CD4-positive, alpha-beta memory T cell (primary cell): ENCODE results near the gene RAP1GAP. TPM values are rescaled to one million over a fixed set of nuclear protein-coding genes. Genes with fewer than 3 reads are reported as not detected.
A peak's percentile ranks its signal among the peaks of the same experiment; 100 is the strongest.

Source experiments
- CTCF ChIA-PET: fragments of 350-600 bp; sonication (Branson Sonifier 250); formaldehyde crosslinking; loops from one replicate; lab custom pipeline; 2021; ENCODE audit warnings: inconsistent platforms; ENCODE audit not compliant: partially characterized antibody; lab: Charles Lee
- POLR2A ChIA-PET: fragments of 350-600 bp; sonication (Branson Sonifier 250); formaldehyde crosslinking; loops from one replicate; lab custom pipeline; 2021; ENCODE audit not compliant: partially characterized antibody; lab: Charles Lee
- DNase-seq, 5 donors: peaks; one replicate each; pipeline versions ENCODE4 v3.0.0 to v3.0.0-alpha.2; 2020 to 2022; ENCODE audit warnings: mixed read lengths in 1 of 5
- H3K27ac ChIP-seq: one replicate; pipeline ENCODE4 v1.7.0; 2013; ENCODE audit warnings: low read depth, low read length
- H3K27me3 ChIP-seq: 2 replicates; pipeline ENCODE4 v1.7.0; 2013; ENCODE audit warnings: mild to moderate bottlenecking, low read length, moderate library complexity; ENCODE audit not compliant: insufficient read depth
- H3K36me3 ChIP-seq: 2 replicates; pipeline ENCODE4 v1.7.0; 2013; ENCODE audit warnings: mild to moderate bottlenecking, low read length, moderate library complexity; ENCODE audit not compliant: insufficient read depth
- H3K4me1 ChIP-seq: 2 replicates; pipeline ENCODE4 v1.7.0; 2013; ENCODE audit warnings: mild to moderate bottlenecking, low read length, moderate library complexity; ENCODE audit not compliant: insufficient read depth
- H3K4me3 ChIP-seq, 2 donors: one replicate each; pipeline ENCODE4 v1.7.0; 2013; ENCODE audit warnings: low read length in 2 of 2, mild to moderate bottlenecking in 1 of 2
- H3K9me3 ChIP-seq, 2 donors: one replicate each; pipeline ENCODE4 v1.7.0; 2013; ENCODE audit warnings: low read length in 2 of 2, control low read depth in 1 of 2; ENCODE audit not compliant: control insufficient read depth in 1 of 2
- H3K27ac Mint-ChIP-seq, 7 donors: one replicate each; pipeline ENCODE4 v1.8.0; 2020 to 2021; ENCODE audit warnings: mixed read lengths in 7 of 7, mild to moderate bottlenecking in 6 of 7, inconsistent platforms in 3 of 7, moderate library complexity in 3 of 7
- H3K27me3 Mint-ChIP-seq, 2 donors: one replicate each; pipeline ENCODE4 v1.8.0; 2020 to 2021; ENCODE audit warnings: mixed read lengths in 2 of 2
- H3K36me3 Mint-ChIP-seq, 2 donors: one replicate each; pipeline ENCODE4 v1.8.0; 2020 to 2021; ENCODE audit warnings: mixed read lengths in 2 of 2, inconsistent platforms in 1 of 2, mild to moderate bottlenecking in 1 of 2
- H3K4me1 Mint-ChIP-seq, 4 donors: one replicate each; pipeline ENCODE4 v1.8.0; 2020 to 2021; ENCODE audit warnings: mixed read lengths in 4 of 4, mild to moderate bottlenecking in 1 of 4
- H3K4me3 Mint-ChIP-seq, 8 donors: one replicate each; pipeline ENCODE4 v1.8.0; 2020 to 2021; ENCODE audit warnings: mixed read lengths in 8 of 8, mild to moderate bottlenecking in 7 of 8, moderate library complexity in 6 of 8, inconsistent platforms in 3 of 8
- H3K9me3 Mint-ChIP-seq, 8 donors: one replicate each; pipeline ENCODE4 v1.8.0; 2020 to 2021; ENCODE audit warnings: mixed read lengths in 8 of 8, mild to moderate bottlenecking in 5 of 8, inconsistent platforms in 3 of 8, moderate library complexity in 1 of 8
- intact Hi-C: fragments of 100-400 bp; cut with micrococcal nuclease; formaldehyde crosslinking; loops from one replicate; pipeline ENCODE4 v1.15.1; 2023
- polyA plus RNA-seq, 2 donors: library from polyadenylated mRNA; unstranded; fragments of 300-500 nt; fragmentation: Illumina TruSeq; gene quantifications; one replicate each; pipeline ENCODE4 v1.2.3, GENCODE V29; 2021
- total RNA-seq, 2 experiments: library from RNA; stranded (reverse); gene quantifications; one replicate each; pipeline ENCODE4 v1.2.3, GENCODE V29; 2021

The RAP1GAP gene
- total and polyA plus RNA-seq, 4 experiments from 2014 or later, result 0.23 to 0.72 TPM; not detected in 2

DNA sequence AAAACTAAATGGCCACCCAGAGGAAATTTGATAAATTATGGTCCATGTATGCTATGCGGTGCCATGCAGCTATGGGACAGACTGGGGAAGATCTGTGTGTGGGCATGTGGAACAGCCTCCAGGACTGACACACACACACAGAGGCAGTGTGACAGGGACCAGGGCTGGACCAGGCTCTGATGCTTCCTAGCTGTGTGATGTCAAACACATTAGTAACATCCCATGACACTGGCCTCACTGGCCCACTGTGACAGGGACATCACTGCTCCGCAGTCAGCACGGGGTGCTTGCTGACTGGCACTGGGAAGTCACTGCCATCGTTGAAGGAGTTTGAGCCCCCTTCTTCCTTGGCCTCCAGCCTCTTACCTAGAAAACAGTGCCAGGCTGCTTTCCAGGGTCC lies 13.9 kb downstream of the RAP1GAP start:
- peaks cover 10 to 28% (median 18%) of the 10 kb centered on the region in 4 donors for H3K4me1 Mint-ChIP-seq
- H3K27me3 Mint-ChIP-seq, result peaks cover 0 to 1% of the 10 kb centered on the region in 2 donors
- DNase-seq, result no peak
- CTCF ChIA-PET, result interaction anchor here (1.0 to 1.2 kb wide), 2 partner anchors 26 to 139 kb away, joined by 3 to 4 read pairs; no protein-coding TSS in a partner anchor
- no peak overlapping the region for H3K4me3 Mint-ChIP-seq
- Histone ChIP-seq H3K27me3 (no peaks in the 10 kb centered on the region), H3K4me1 (peaks cover 16% of the 10 kb centered on the region), H3K4me3 (no peak overlapping the region), H3K27ac (no peak overlapping the region), H3K36me3 (no peaks in the 10 kb centered on the region), H3K9me3 (no peaks in the 10 kb centered on the region)
- POLR2A ChIA-PET, result no interaction called here
- peak overlapping the region in 1 of 7 donors; percentile 11 for H3K27ac Mint-ChIP-seq
- H3K9me3 Mint-ChIP-seq, result no peaks in the 10 kb centered on the region
- intact Hi-C loops, result loop anchor here (5.0 kb wide), 1 partner anchor 127 kb away; the partner anchor contains the start of gene USP48
- no peaks in the 10 kb centered on the region for H3K36me3 Mint-ChIP-seq

DNA sequence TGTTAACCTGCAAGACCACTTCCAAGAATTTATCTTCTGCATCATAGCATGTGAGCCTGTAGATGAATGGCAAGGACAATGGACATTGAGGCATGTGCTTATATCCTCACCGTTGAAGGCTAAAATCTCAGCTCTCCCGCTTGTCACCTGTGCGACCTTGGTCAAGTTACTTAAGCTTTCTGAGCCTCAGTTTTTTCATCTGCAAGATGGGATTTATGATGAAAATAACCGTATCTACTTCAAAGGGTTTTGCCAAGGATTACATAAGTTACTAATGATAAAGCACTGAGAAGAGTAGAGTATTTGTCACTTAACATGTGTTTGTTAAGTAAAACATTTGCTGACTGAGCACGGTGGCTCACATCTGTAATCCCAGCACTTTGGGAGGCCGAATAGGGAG lies 14.9 kb downstream of the RAP1GAP start:
- H3K27me3 Mint-ChIP-seq, result no peaks in the 10 kb centered on the region
- Histone ChIP-seq H3K27me3 (no peaks in the 10 kb centered on the region), H3K4me1 (peaks cover 8% of the 10 kb centered on the region), H3K36me3 (no peaks in the 10 kb centered on the region), H3K9me3 (no peaks in the 10 kb centered on the region), H3K4me3 (no peak overlapping the region), H3K27ac (no peak overlapping the region)
- H3K36me3 Mint-ChIP-seq, result no peaks in the 10 kb centered on the region
- H3K4me3 Mint-ChIP-seq, result peak overlapping the region in 2 of 8 donors; percentile 24 to 30
- intact Hi-C loops, result no loop called here
- H3K4me1 Mint-ChIP-seq, result peaks cover 8 to 22% (median 14%) of the 10 kb centered on the region in 4 donors
- no peak for DNase-seq
- H3K9me3 Mint-ChIP-seq, result no peaks in the 10 kb centered on the region
- peak overlapping the region in 1 of 7 donors; percentile 60 for H3K27ac Mint-ChIP-seq
- ChIA-PET POLR2A (no interaction called here), CTCF (no interaction called here)

DNA sequence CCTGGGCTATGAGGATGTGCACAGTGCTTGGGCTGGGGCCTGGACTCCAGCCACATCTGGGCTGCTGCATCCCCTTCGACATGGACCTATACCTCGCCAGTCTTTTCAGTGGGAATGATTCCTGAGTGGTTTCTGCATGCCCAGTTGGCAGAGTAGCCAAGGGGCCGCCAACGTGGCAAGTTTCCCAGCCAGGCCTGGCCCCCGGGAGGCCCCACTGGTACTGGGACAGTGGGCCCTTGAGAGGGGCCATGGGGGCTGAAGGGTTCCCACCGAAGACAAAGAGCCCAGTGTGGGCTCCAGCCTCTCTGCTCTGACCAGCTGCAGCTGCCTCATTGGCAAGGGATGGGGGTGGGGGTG lies 15.4 kb downstream of the RAP1GAP start:
- intact Hi-C loops, result no loop called here
- H3K27me3 ChIP-seq, result no peaks in the 10 kb centered on the region

DNA sequence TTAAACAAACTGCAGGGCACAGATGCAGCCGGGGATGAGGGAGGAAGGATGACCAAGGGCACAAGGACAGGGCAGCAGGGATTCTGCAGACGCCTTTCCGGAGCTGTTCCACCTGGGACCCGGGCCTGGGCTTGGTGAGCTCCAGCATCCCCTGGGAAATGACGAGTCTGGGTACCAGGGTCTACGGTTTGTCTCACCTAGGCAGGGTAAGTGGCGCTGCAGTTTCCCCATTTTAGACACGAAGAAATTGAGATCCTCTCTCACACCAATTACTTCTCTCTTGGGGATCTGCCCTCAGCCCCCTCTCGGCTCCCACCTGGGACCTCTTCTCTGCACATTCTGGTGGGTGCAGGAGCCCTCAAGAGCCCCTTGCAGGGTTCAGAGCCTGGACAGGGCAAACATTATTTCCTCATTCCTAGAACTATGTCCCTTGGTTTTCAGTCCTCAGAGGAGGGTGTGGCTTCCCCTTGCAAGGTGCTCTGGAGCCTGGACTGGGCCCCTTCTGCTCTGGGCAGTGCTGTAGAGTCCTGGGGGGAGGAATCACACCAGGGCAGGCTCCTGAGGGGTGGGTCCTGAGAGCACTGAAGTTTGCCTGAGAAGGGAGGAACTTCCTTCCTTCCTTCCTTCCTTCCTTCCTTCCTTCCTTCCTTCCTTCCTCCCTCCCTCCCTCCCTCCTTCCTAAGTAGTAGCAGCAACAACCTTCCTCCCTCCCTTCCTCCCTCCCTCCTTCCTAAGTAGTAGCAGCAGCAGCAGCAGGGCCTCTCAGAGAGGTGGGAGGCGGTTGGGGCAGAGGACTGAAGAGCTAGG lies 16.0 kb downstream of the RAP1GAP start:
- no peaks in the 10 kb centered on the region for H3K27me3 ChIP-seq
- Mint-ChIP-seq H3K4me3 (peak overlapping the region in 7 of 8 donors; percentile 61 to 94 (median 80)), H3K4me1 (peaks cover 8 to 22% (median 15%) of the 10 kb centered on the region in 4 donors), H3K27me3 (peaks cover 0 to 2% of the 10 kb centered on the region in 2 donors), H3K36me3 (no peaks in the 10 kb centered on the region), H3K9me3 (no peaks in the 10 kb centered on the region), H3K27ac (peak overlapping the region in 2 of 7 donors; percentile 70 to 73)
- H3K27ac ChIP-seq, result no peak overlapping the region
- no peak for DNase-seq
- H3K36me3 ChIP-seq, result no peaks in the 10 kb centered on the region
- no peaks in the 10 kb centered on the region for H3K9me3 ChIP-seq
- no peak overlapping the region for H3K4me3 ChIP-seq
- intact Hi-C loops, result no loop called here
- ChIA-PET CTCF (no interaction called here), POLR2A (no interaction called here)
- peaks cover 8% of the 10 kb centered on the region for H3K4me1 ChIP-seq

More for the DNA sequence above, 15.4 kb downstream of the RAP1GAP start:
- CTCF ChIA-PET, result no interaction called here
- H3K27me3 Mint-ChIP-seq, result peaks cover 0 to 2% of the 10 kb centered on the region in 2 donors
- no peak overlapping the region for H3K27ac ChIP-seq
- H3K27ac Mint-ChIP-seq, result no peak overlapping the region
- no peak overlapping the region for H3K4me3 Mint-ChIP-seq
- H3K9me3 Mint-ChIP-seq, result no peaks in the 10 kb centered on the region
- peaks cover 8% of the 10 kb centered on the region for H3K4me1 ChIP-seq
- H3K4me3 ChIP-seq, result no peak overlapping the region
- POLR2A ChIA-PET, result no interaction called here
- no peaks in the 10 kb centered on the region for H3K36me3 Mint-ChIP-seq
- DNase-seq, result no peak
- peaks cover 8 to 22% (median 15%) of the 10 kb centered on the region in 4 donors for H3K4me1 Mint-ChIP-seq
- H3K36me3 ChIP-seq, result no peaks in the 10 kb centered on the region
- no peaks in the 10 kb centered on the region for H3K9me3 ChIP-seq

DNA sequence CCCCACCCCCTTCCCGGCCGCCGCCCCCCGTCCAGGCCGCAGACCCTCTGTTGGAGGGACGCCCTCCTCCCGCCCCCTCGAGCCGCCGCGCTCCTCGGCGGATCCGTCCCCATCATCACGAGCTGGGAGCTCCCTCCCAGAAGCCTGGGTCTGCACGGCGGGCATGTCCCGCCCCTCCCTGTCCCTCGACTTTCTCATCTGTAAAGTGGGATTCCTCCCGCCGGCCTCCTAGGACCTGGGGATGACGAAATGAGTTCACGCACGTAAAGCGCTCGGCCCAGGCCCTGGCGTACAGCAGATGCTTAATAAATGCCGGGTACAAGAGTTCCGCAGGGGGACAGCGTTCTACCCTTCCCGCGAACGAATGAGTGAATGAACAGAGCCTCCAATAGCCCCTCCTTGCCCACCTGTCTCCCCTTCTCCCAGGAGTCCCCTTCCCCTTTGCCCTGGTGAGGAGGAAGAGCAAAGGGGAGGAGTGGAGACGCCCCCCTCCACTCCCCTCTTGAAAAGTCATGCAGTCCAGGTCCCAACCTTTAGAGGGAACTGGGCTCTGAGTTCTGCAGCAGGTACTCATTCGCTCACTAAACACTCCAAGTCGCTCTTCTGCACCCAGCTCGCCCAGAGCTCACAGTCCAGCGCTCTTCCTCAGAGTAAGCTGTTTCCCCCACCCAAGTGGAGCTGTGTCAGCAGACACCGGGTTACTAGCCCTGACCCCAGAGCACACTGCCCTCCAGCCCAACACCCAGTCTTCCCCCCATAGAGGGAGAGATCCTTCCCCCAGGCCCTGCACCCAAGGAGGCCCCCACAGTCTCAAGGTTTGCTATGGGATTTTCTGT lies 16.8 kb downstream of the RAP1GAP start:
- ChIA-PET POLR2A (no interaction called here), CTCF (interaction anchor here (0.6 kb wide), 1 partner anchor 289 kb away, joined by 3 read pairs; no protein-coding TSS in a partner anchor)
- H3K36me3 ChIP-seq, result no peaks in the 10 kb centered on the region
- peaks cover 8 to 22% (median 16%) of the 10 kb centered on the region in 4 donors for H3K4me1 Mint-ChIP-seq
- H3K27me3 Mint-ChIP-seq, result peaks cover 0 to 2% of the 10 kb centered on the region in 2 donors
- H3K9me3 ChIP-seq, result no peaks in the 10 kb centered on the region
- intact Hi-C loops, result no loop called here
- peaks cover 8% of the 10 kb centered on the region for H3K4me1 ChIP-seq
- H3K4me3 ChIP-seq, result no peak overlapping the region
- H3K27ac Mint-ChIP-seq, result peak overlapping the region in 4 of 7 donors; percentile 43 to 83 (median 74)
- H3K27me3 ChIP-seq, result no peaks in the 10 kb centered on the region
- H3K27ac ChIP-seq, result no peak overlapping the region
- H3K36me3 Mint-ChIP-seq, result no peaks in the 10 kb centered on the region
- DNase-seq, result no peak
- H3K4me3 Mint-ChIP-seq, result peak overlapping the region; percentile 67 to 94 (median 79)
- no peaks in the 10 kb centered on the region for H3K9me3 Mint-ChIP-seq

DNA sequence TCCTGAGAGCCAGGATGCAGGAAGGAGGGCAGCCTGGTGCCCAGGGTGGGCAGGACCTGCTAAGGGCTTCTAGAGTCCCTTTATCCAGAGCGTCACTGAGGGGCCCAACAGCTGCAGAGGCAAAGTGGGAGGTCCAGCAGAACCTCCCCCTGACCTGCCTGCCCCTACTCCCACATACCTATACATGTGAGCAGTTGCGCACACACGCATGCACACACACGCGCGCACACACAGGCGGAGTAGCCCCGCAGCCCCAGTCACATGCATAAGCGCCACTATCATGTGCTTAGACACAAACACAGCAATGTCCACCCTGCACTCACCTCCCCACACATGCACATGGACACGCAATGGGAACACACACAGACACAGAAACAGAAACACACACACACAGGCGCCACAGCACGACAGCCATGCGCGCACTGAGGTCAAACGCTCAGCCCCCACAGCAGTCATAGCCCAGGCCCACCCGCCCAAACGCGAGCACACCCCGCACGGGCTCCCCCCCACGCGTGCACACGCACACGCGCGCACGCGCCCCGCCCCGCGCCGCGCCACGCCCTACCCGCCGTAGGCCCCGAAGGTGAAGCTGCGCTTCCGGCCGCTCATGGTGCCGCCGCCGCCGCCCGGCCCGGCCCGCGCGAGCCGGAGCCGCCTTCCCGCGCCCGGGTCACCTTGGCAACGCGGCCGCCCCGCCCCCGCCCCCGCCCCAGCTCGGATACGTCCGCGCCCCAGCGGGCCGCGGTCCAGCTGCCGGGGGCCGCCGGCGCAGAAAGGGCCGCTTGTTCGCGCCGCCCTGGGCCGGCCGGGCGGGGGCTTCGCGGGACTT lies 17.7 kb downstream of the RAP1GAP start:
- peaks cover 5% of the 10 kb centered on the region in 2 donors for H3K27me3 Mint-ChIP-seq
- H3K27me3 ChIP-seq, result no peaks in the 10 kb centered on the region
- no peaks in the 10 kb centered on the region for H3K36me3 ChIP-seq
- no peaks in the 10 kb centered on the region for H3K9me3 ChIP-seq
- peak overlapping the region; percentile 25 to 84 (median 60) for H3K27ac Mint-ChIP-seq
- intact Hi-C loops, result no loop called here
- peaks cover 8 to 22% (median 16%) of the 10 kb centered on the region in 4 donors for H3K4me1 Mint-ChIP-seq
- no peaks in the 10 kb centered on the region for H3K36me3 Mint-ChIP-seq
- peaks cover 8% of the 10 kb centered on the region for H3K4me1 ChIP-seq
- CTCF ChIA-PET, result interaction anchor here (0.6 kb wide), 1 partner anchor 288 kb away, joined by 3 read pairs; no protein-coding TSS in a partner anchor
- H3K4me3 ChIP-seq, result peak overlapping the region; percentile 44 to 64
- DNase-seq, result peak; percentile 42 to 51 (median 48)
- H3K9me3 Mint-ChIP-seq, result no peaks in the 10 kb centered on the region
- H3K27ac ChIP-seq, result no peak overlapping the region
- H3K4me3 Mint-ChIP-seq, result peak overlapping the region; percentile 80 to 93 (median 89)
- POLR2A ChIA-PET, result no interaction called here
